ENCODE results near the gene LGR4. TPM values are rescaled to one million over a fixed set of nuclear protein-coding genes. Genes with fewer than 3 reads are reported as not detected.

Gene LGR4
- total RNA-seq, 1 donor, result 56.1 TPM

GRCh38 chr11:27409742-27410141 is 62.8 kb downstream of the LGR4 start:
- no peak for TF ChIP-seq CTCF (IDR thresholded peaks at IDR 0.05; ENCODE audit: extremely low read depth, low read depth, low read length)
- Histone ChIP-seq H3K27me3 (ENCODE audit: insufficient read depth, low read length) (no peaks in the 10 kb centered on the region), H3K79me2 (ENCODE audit: insufficient read depth, low read length) (peaks cover 24% of the 10 kb centered on the region), H4K20me1 (ENCODE audit: insufficient read depth, low read length) (no peaks in the 10 kb centered on the region), H3K4me2 (ENCODE audit: insufficient read depth, low read length) (no peak overlapping the region), H3K4me1 (ENCODE audit: insufficient read depth, low read length) (no peaks in the 10 kb centered on the region), H3K36me3 (ENCODE audit: insufficient read depth, low read length) (no peaks in the 10 kb centered on the region), H3K4me3 (ENCODE audit: insufficient read depth, low read length) (no peak overlapping the region), H3K27ac (ENCODE audit: low read depth, low read length) (no peak overlapping the region), H2AFZ (ENCODE audit: low read length) (no peak overlapping the region), H3K9me3 (ENCODE audit: low read depth, low read length) (no peaks in the 10 kb centered on the region)
- DNase-seq (ENCODE audit: insufficient read length, low spot score, missing footprints), result no peak

GRCh38 chr11:27409049-27409448 is 63.5 kb downstream of the LGR4 start:
- H3K27ac ChIP-seq (ENCODE audit: low read depth, low read length), result no peak overlapping the region
- no peak for DNase-seq (ENCODE audit: insufficient read length, low spot score, missing footprints)

GRCh38 chr11:27408246-27408800 is 64.3 kb downstream of the LGR4 start:
- no peaks in the 10 kb centered on the region for H4K20me1 ChIP-seq (ENCODE audit: insufficient read depth, low read length)

More at GRCh38 chr11:27409049-27409448, 63.5 kb downstream of the LGR4 start:
- Histone ChIP-seq H3K9me3 (ENCODE audit: low read depth, low read length) (no peaks in the 10 kb centered on the region), H3K4me2 (ENCODE audit: insufficient read depth, low read length) (no peak overlapping the region), H3K36me3 (ENCODE audit: insufficient read depth, low read length) (no peaks in the 10 kb centered on the region), H2AFZ (ENCODE audit: low read length) (no peak overlapping the region), H3K4me1 (ENCODE audit: insufficient read depth, low read length) (no peaks in the 10 kb centered on the region), H3K79me2 (ENCODE audit: insufficient read depth, low read length) (peaks cover 19% of the 10 kb centered on the region), H3K4me3 (ENCODE audit: insufficient read depth, low read length) (no peak overlapping the region), H4K20me1 (ENCODE audit: insufficient read depth, low read length) (no peaks in the 10 kb centered on the region), H3K27me3 (ENCODE audit: insufficient read depth, low read length) (no peaks in the 10 kb centered on the region)
- TF ChIP-seq CTCF (IDR thresholded peaks at IDR 0.05; ENCODE audit: extremely low read depth, low read depth, low read length), result no peak

More at GRCh38 chr11:27408246-27408800, 64.3 kb downstream of the LGR4 start:
- Histone ChIP-seq H3K27me3 (ENCODE audit: insufficient read depth, low read length) (no peaks in the 10 kb centered on the region), H3K36me3 (ENCODE audit: insufficient read depth, low read length) (no peaks in the 10 kb centered on the region), H2AFZ (ENCODE audit: low read length) (no peak overlapping the region), H3K4me1 (ENCODE audit: insufficient read depth, low read length) (no peaks in the 10 kb centered on the region), H3K9me3 (ENCODE audit: low read depth, low read length) (no peaks in the 10 kb centered on the region), H3K4me3 (ENCODE audit: insufficient read depth, low read length) (no peak overlapping the region), H3K4me2 (ENCODE audit: insufficient read depth, low read length) (no peak overlapping the region), H3K27ac (ENCODE audit: low read depth, low read length) (no peak overlapping the region), H3K79me2 (ENCODE audit: insufficient read depth, low read length) (peaks cover 12% of the 10 kb centered on the region)
- DNase-seq (ENCODE audit: insufficient read length, low spot score, missing footprints), result no peak
- TF ChIP-seq CTCF (IDR thresholded peaks at IDR 0.05; ENCODE audit: extremely low read depth, low read depth, low read length), result no peak
